Activated naive CD4-positive, alpha-beta T cell treated with anti-CD3 and anti-CD28 coated beads, Interleukin-2, amount 10 ng/mL, durations not matched to agents 7 days and 5 days (primary cell): ENCODE data around the gene RUNX2.

Experiments
- CTCF ChIA-PET: fragments of 350-600 bp; sonication (Branson Sonifier 250); formaldehyde crosslinking; loops from one replicate; lab custom pipeline; 2021; ENCODE audit warnings: antibody characterized with exemption; lab: Charles Lee
- DNase-seq: peaks from one replicate; pipeline ENCODE4 v3.0.0-alpha.2; 2020
- H3K27ac Mint-ChIP-seq: one replicate; pipeline ENCODE4 v1.8.0; 2021; ENCODE audit warnings: mild to moderate bottlenecking, moderate library complexity, mixed read lengths
- H3K27me3 Mint-ChIP-seq: one replicate; pipeline ENCODE4 v1.8.0; 2021; ENCODE audit warnings: mild to moderate bottlenecking, mixed read lengths
- H3K36me3 Mint-ChIP-seq: one replicate; pipeline ENCODE4 v1.8.0; 2021; ENCODE audit warnings: mixed read lengths
- H3K4me1 Mint-ChIP-seq: one replicate; pipeline ENCODE4 v1.8.0; 2021; ENCODE audit warnings: mixed read lengths
- H3K4me3 Mint-ChIP-seq: one replicate; pipeline ENCODE4 v1.8.0; 2021; ENCODE audit warnings: mild to moderate bottlenecking, moderate library complexity, mixed read lengths
- H3K9me3 Mint-ChIP-seq: one replicate; pipeline ENCODE4 v1.8.0; 2021; ENCODE audit warnings: mixed read lengths

RUNX2 gene

GRCh38 chr6:45644720-45645119 is 316.6 kb downstream of the RUNX2 start:
- Mint-ChIP-seq H3K4me1 (peaks cover 15% of the 10 kb centered on the region), H3K4me3 (no peak overlapping the region), H3K9me3 (no peaks in the 10 kb centered on the region), H3K27me3 (peaks cover 25% of the 10 kb centered on the region), H3K27ac (no peak overlapping the region), H3K36me3 (no peaks in the 10 kb centered on the region)
- CTCF ChIA-PET = no interaction called here
- no peak for DNase-seq

GRCh38 chr6:45645302-45645701 is 317.2 kb downstream of the RUNX2 start:
- CTCF ChIA-PET = no interaction called here
- H3K36me3 Mint-ChIP-seq = no peaks in the 10 kb centered on the region
- H3K4me3 Mint-ChIP-seq = no peak overlapping the region
- DNase-seq = no peak
- H3K9me3 Mint-ChIP-seq = no peaks in the 10 kb centered on the region
- peaks cover 15% of the 10 kb centered on the region for H3K4me1 Mint-ChIP-seq
- no peak overlapping the region for H3K27ac Mint-ChIP-seq
- H3K27me3 Mint-ChIP-seq = peaks cover 25% of the 10 kb centered on the region

GRCh38 chr6:45647341-45648261 is 319.5 kb downstream of the RUNX2 start:
- H3K4me3 Mint-ChIP-seq = no peak overlapping the region
- peaks cover 36% of the 10 kb centered on the region for H3K27me3 Mint-ChIP-seq
- no peak for DNase-seq
- H3K27ac Mint-ChIP-seq = no peak overlapping the region
- no peaks in the 10 kb centered on the region for H3K9me3 Mint-ChIP-seq
- H3K4me1 Mint-ChIP-seq = peaks cover 15% of the 10 kb centered on the region
- no peaks in the 10 kb centered on the region for H3K36me3 Mint-ChIP-seq
- CTCF ChIA-PET = no interaction called here

- CTCF ChIA-PET = no interaction called here
- H3K4me3 Mint-ChIP-seq = no peak overlapping the region
- no peaks in the 10 kb centered on the region for H3K9me3 Mint-ChIP-seq
- H3K27ac Mint-ChIP-seq = no peak overlapping the region
- H3K36me3 Mint-ChIP-seq = no peaks in the 10 kb centered on the region
- H3K27me3 Mint-ChIP-seq = peaks cover 35% of the 10 kb centered on the region
- peaks cover 15% of the 10 kb centered on the region for H3K4me1 Mint-ChIP-seq
- DNase-seq = no peak
These were observed 320.1 kb downstream of the RUNX2 start for GRCh38 chr6:45648262-45648620.

- no peak overlapping the region for H3K27ac Mint-ChIP-seq
- CTCF ChIA-PET = no interaction called here
- peaks cover 15% of the 10 kb centered on the region for H3K4me1 Mint-ChIP-seq
- H3K36me3 Mint-ChIP-seq = no peaks in the 10 kb centered on the region
- no peak for DNase-seq
- no peak overlapping the region for H3K4me3 Mint-ChIP-seq
- H3K9me3 Mint-ChIP-seq = no peaks in the 10 kb centered on the region
- peaks cover 27% of the 10 kb centered on the region for H3K27me3 Mint-ChIP-seq
These were observed 322.5 kb downstream of the RUNX2 start for GRCh38 chr6:45650524-45651135.

GRCh38 chr6:45651301-45651700 is 323.2 kb downstream of the RUNX2 start:
- peaks cover 15% of the 10 kb centered on the region for H3K4me1 Mint-ChIP-seq
- no peaks in the 10 kb centered on the region for H3K36me3 Mint-ChIP-seq
- no peaks in the 10 kb centered on the region for H3K9me3 Mint-ChIP-seq
- CTCF ChIA-PET = no interaction called here
- no peak overlapping the region for H3K27ac Mint-ChIP-seq
- H3K4me3 Mint-ChIP-seq = no peak overlapping the region
- H3K27me3 Mint-ChIP-seq = peaks cover 27% of the 10 kb centered on the region
- DNase-seq = no peak

- peaks cover 2% of the 10 kb centered on the region for H3K36me3 Mint-ChIP-seq
- H3K4me3 Mint-ChIP-seq = no peak overlapping the region
- H3K27ac Mint-ChIP-seq = no peak overlapping the region
- H3K27me3 Mint-ChIP-seq = peaks cover 27% of the 10 kb centered on the region
- peaks cover 2% of the 10 kb centered on the region for H3K9me3 Mint-ChIP-seq
- DNase-seq = no peak
- CTCF ChIA-PET = no interaction called here
- peaks cover 8% of the 10 kb centered on the region for H3K4me1 Mint-ChIP-seq
These were observed 324.3 kb downstream of the RUNX2 start for GRCh38 chr6:45652416-45652815.

- peaks cover 2% of the 10 kb centered on the region for H3K9me3 Mint-ChIP-seq
- H3K27ac Mint-ChIP-seq = no peak overlapping the region
- H3K27me3 Mint-ChIP-seq = peaks cover 32% of the 10 kb centered on the region
- DNase-seq = no peak
- no peak overlapping the region for H3K4me3 Mint-ChIP-seq
- peaks cover 4% of the 10 kb centered on the region for H3K4me1 Mint-ChIP-seq
- CTCF ChIA-PET = no interaction called here
- peaks cover 2% of the 10 kb centered on the region for H3K36me3 Mint-ChIP-seq
These were observed 325.2 kb downstream of the RUNX2 start for GRCh38 chr6:45653117-45653883.

GRCh38 chr6:45654673-45655072 is 326.5 kb downstream of the RUNX2 start:
- Mint-ChIP-seq H3K27ac (no peak overlapping the region), H3K27me3 (peaks cover 31% of the 10 kb centered on the region), H3K4me3 (no peak overlapping the region), H3K36me3 (peaks cover 2% of the 10 kb centered on the region), H3K9me3 (peaks cover 2% of the 10 kb centered on the region), H3K4me1 (peaks cover 16% of the 10 kb centered on the region)
- CTCF ChIA-PET = interaction anchor here (1.3 kb wide), 1 partner anchor 9 kb away, joined by 4 read pairs; no protein-coding TSS in a partner anchor
- DNase-seq = no peak

GRCh38 chr6:45655745-45656476 is 327.8 kb downstream of the RUNX2 start:
- Mint-ChIP-seq H3K4me3 (no peak overlapping the region), H3K9me3 (peaks cover 2% of the 10 kb centered on the region), H3K36me3 (peaks cover 2% of the 10 kb centered on the region), H3K27ac (no peak overlapping the region), H3K27me3 (peaks cover 26% of the 10 kb centered on the region), H3K4me1 (peaks cover 16% of the 10 kb centered on the region)
- DNase-seq = no peak
- CTCF ChIA-PET = no interaction called here

- CTCF ChIA-PET = no interaction called here
- Mint-ChIP-seq H3K4me3 (no peak overlapping the region), H3K36me3 (peaks cover 2% of the 10 kb centered on the region), H3K27ac (no peak overlapping the region), H3K4me1 (peaks cover 23% of the 10 kb centered on the region), H3K9me3 (peaks cover 2% of the 10 kb centered on the region), H3K27me3 (peaks cover 26% of the 10 kb centered on the region)
- DNase-seq = no peak
These were observed 329.1 kb downstream of the RUNX2 start for GRCh38 chr6:45657226-45657625.

- DNase-seq = no peak
- H3K36me3 Mint-ChIP-seq = peaks cover 2% of the 10 kb centered on the region
- peaks cover 25% of the 10 kb centered on the region for H3K4me1 Mint-ChIP-seq
- H3K4me3 Mint-ChIP-seq = no peak overlapping the region
- CTCF ChIA-PET = no interaction called here
- H3K27ac Mint-ChIP-seq = no peak overlapping the region
- peaks cover 2% of the 10 kb centered on the region for H3K9me3 Mint-ChIP-seq
- H3K27me3 Mint-ChIP-seq = peaks cover 30% of the 10 kb centered on the region
These were observed 330.3 kb downstream of the RUNX2 start for GRCh38 chr6:45658400-45658799.

- Mint-ChIP-seq H3K9me3 (peaks cover 2% of the 10 kb centered on the region), H3K27me3 (peaks cover 34% of the 10 kb centered on the region), H3K36me3 (peaks cover 2% of the 10 kb centered on the region), H3K27ac (no peak overlapping the region), H3K4me1 (peaks cover 29% of the 10 kb centered on the region), H3K4me3 (no peak overlapping the region)
- CTCF ChIA-PET = no interaction called here
- DNase-seq = peak; percentile 23
These were observed 330.8 kb downstream of the RUNX2 start for GRCh38 chr6:45658958-45659357.

GRCh38 chr6:45661661-45662060 is 333.5 kb downstream of the RUNX2 start:
- H3K27ac Mint-ChIP-seq = no peak overlapping the region
- peaks cover 2% of the 10 kb centered on the region for H3K36me3 Mint-ChIP-seq
- no peak overlapping the region for H3K4me3 Mint-ChIP-seq
- peaks cover 52% of the 10 kb centered on the region for H3K27me3 Mint-ChIP-seq
- CTCF ChIA-PET = interaction anchor here (0.6 kb wide), 1 partner anchor 1186 kb away, joined by 3 read pairs; no protein-coding TSS in a partner anchor
- peaks cover 54% of the 10 kb centered on the region for H3K4me1 Mint-ChIP-seq
- no peak for DNase-seq
- peaks cover 2% of the 10 kb centered on the region for H3K9me3 Mint-ChIP-seq
